ENCODE results near the gene RFT1. TPM values are rescaled to one million over a fixed set of nuclear protein-coding genes. Genes with fewer than 3 reads are reported as not detected.

The RFT1 gene
- total RNA-seq, 3 donors from 2014 or later: 14.7 to 18.7 (median 15.2) TPM

DNA sequence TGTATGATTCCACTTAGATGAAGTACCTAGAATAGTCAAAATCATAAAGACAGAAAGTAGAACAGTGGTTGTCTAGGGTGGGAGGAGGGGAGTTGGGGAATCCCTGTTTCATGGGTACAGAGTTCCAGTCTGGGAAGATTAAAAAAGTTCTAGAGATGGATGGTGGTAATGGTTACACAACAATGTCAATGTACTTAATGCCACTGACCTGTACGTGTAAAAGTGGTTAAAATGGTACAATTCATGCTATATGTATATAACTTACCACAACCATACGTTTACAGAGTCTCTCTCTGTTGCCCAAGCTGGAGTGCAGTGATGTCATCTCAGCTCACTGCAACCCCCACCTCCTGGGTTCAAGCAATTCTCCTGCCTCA, 90.9 kb downstream of the RFT1 start:
- no peak overlapping the region for H3K4me3 ChIP-seq
- intact Hi-C loops (cut with DNase I, micrococcal nuclease): no loop called here
- ATAC-seq (no peak), DNase-seq (no peak)
- H3K36me3 ChIP-seq (ENCODE audit: low read depth): no peaks in the 10 kb centered on the region
- peaks cover 9% of the 10 kb centered on the region for H3K4me1 ChIP-seq (ENCODE audit: low read depth)
- TF ChIP-seq, protein P1, sequence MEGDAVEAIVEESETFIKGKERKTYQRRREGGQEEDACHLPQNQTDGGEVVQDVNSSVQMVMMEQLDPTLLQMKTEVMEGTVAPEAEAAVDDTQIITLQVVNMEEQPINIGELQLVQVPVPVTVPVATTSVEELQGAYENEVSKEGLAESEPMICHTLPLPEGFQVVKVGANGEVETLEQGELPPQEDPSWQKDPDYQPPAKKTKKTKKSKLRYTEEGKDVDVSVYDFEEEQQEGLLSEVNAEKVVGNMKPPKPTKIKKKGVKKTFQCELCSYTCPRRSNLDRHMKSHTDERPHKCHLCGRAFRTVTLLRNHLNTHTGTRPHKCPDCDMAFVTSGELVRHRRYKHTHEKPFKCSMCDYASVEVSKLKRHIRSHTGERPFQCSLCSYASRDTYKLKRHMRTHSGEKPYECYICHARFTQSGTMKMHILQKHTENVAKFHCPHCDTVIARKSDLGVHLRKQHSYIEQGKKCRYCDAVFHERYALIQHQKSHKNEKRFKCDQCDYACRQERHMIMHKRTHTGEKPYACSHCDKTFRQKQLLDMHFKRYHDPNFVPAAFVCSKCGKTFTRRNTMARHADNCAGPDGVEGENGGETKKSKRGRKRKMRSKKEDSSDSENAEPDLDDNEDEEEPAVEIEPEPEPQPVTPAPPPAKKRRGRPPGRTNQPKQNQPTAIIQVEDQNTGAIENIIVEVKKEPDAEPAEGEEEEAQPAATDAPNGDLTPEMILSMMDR (IDR thresholded peaks at IDR 0.05): no peak
- no peaks in the 10 kb centered on the region for H3K9me3 ChIP-seq

DNA sequence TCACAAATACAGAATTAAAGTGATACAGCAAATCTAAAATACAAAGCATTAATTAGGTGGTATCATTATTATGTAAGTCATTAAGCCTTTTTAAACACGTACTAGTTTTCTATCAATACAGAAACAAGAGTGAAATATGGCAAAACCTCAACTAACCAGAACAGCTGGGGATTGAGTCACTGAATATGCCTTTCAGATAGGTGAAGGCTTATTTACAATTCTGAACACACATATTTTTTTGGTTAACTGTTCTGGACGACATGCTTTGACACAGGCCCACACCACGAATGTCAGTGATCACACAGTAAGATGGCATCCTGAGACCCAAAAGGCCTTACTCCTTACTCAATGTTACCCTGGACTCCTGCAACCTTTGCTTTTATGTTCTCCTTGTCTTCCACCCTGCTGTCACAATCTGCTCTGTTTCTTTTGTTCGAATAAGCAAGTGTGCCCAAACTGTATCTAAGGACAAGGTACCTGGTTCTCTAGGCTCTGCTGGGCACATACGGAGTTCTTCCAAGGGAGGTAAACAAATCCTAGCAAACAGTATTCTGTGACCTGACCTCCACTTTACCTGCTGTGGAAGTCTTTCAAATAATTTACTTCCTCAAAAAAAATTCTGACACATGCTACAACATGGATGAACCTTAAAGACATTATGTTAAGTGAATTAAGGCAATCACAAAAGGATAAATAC, 91.4 kb downstream of the RFT1 start:
- DNase-seq (no peak), ATAC-seq (no peak)
- H3K9me3 ChIP-seq: no peaks in the 10 kb centered on the region
- intact Hi-C loops (cut with DNase I, micrococcal nuclease): no loop called here
- TF ChIP-seq, protein P1 (IDR thresholded peaks at IDR 0.05): no peak
- H3K4me1 ChIP-seq (ENCODE audit: low read depth): peaks cover 11% of the 10 kb centered on the region
- H3K36me3 ChIP-seq (ENCODE audit: low read depth): no peaks in the 10 kb centered on the region
- H3K4me3 ChIP-seq: no peak overlapping the region

Other genes starting within 250 kb of the RFT1 start
- 10 to 100 TPM in 2 of 3 donors, 1 to 10 TPM in 1; 9.3 to 14.8 (median 11.1) TPM for gene STIMATE, start 232.9 kb downstream of the RFT1 start, total RNA-seq
- gene SFMBT1, start 84.4 kb downstream of the RFT1 start, total RNA-seq: 10 to 100 TPM; 19.7 to 22.8 (median 19.8) TPM
- 10 to 100 TPM; 46.8 to 87.9 (median 83.4) TPM for gene PRKCD, start 30.8 kb upstream of the RFT1 start, total RNA-seq
- 100 to 1,000 TPM; 180 to 260 (median 226) TPM for gene TKT, start 125.6 kb upstream of the RFT1 start, total RNA-seq
- 10 to 100 TPM; 20.7 to 28.2 (median 21.3) TPM for gene DCP1A, start 217.1 kb upstream of the RFT1 start, total RNA-seq